Activated CD8-positive, alpha-beta memory T cell treated with anti-CD3 and anti-CD28 coated beads, Interleukin-2, amount 50 U/mL, for 4 hours (primary cell): ENCODE measurements around the gene PRKCZ.

Source experiments
- DNase-seq: peaks from one replicate; pipeline ENCODE4 v3.0.0-alpha.2; 2020

The PRKCZ gene

GRCh38 chr1:2049718-2050431 is at the start of gene PRKCZ:
Gene PRKCZ, plus strand, starts transcription at chr1:2050411. Its CDS starts 220 bp downstream, at chr1:2050631.
- peak; percentile 97 for DNase-seq

GRCh38 chr1:2000432-2000831 is 49.8 kb upstream of the PRKCZ start:
- DNase-seq, result no peak

DNA sequence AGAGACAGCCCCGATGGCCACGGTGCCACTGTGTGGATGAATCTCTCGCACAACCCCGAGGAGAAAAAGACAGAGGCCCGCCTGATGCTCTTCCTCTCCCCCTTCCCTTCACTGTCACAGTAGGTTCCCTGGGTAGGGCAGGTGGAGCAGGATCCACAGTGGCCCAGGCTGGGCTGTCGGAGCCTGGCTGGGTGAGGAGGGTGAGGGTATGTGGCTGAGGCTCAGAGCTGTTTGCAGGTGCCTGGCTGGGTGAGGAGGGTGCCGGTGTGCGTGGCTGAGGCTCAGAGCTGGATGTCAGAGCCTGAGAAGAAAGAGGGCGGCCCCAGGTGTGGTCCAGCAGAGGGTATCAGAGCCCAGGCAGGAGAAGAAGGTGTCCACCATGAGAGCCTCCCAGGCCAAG is 49.4 kb upstream of the PRKCZ start:
- no peak for DNase-seq

DNA sequence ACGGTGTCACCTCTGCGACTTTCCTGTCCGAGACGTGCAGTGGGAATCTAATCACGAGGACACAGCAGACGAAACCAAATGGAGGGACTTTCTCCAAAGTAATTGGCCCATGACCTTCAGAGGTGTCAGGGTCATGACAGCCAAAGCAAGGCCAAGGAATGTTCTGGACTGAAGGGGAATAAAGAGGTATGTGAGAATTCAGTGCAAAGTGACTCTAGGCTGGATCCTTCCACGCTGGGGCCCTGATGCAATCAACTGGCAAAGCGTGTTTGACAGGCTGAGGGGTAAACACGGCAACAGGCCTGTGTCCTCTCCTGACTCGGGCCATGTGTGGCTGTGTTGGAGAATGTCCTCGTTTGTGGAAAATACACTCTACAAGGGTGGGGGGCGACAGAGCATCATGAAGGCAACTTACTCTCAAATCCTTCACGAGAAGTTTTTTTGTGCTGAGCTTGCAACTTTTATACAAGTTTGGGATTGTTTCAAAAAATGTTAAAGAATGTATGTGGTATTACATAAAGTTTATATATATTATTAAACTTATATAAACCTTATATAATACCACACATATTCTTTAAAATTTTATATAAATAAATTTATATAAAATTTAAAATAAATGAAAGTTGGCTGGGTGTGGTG is 48.3 kb upstream of the PRKCZ start:
- no peak for DNase-seq

GRCh38 chr1:2003541-2004131 is 46.6 kb upstream of the PRKCZ start, which contains the start of gene CFAP74:
Gene CFAP74, minus strand, starts transcription at chr1:2003786. Its CDS starts 12,830 bp downstream, at chr1:1990956.
- DNase-seq, result no peak

DNA sequence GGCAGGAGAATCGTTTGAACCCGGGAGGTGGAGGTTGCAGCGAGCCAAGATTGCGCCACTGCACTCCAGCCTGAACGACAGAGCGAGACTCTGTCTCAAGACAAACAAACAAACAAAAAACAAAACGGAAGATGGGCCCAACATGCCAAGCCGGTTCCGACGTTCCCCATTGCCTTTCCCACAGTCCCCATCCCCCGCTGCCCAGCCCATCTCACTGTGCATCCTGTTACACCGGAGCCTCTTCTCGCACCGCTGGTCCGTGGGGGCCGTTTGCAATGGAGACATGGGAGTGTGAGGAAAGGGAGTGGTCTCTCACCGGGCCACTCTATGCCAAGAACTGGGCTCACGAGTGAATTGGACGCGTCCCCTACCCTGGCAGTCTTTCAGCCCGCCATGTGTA is 45.4 kb upstream of the PRKCZ start:
- DNase-seq, result no peak

- DNase-seq, result no peak
These were observed 40.8 kb upstream of the PRKCZ start for GRCh38 chr1:2009101-2010053.

DNA sequence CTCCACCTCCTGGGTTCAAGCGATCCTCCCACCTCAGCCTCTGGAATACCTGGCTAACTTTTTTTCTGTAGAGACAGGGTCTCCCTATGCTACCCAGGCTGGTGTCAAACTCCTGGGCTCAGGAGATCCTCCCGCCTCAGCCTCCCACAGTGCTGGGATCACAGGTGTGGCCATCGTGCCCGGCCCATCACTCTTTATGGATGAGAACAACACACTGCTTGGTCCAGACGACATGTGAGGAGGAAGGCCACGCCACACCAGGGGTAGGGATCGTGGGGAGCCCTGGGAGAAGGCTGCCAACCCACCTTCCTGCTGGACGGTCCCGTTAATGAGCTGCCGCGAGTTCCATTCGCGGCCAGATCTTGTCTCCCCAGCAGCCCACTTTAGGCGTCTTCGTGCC is 36.0 kb upstream of the PRKCZ start:
- no peak for DNase-seq

- DNase-seq, result no peak
These were observed 35.2 kb upstream of the PRKCZ start for GRCh38 chr1:2014741-2015735.

DNA sequence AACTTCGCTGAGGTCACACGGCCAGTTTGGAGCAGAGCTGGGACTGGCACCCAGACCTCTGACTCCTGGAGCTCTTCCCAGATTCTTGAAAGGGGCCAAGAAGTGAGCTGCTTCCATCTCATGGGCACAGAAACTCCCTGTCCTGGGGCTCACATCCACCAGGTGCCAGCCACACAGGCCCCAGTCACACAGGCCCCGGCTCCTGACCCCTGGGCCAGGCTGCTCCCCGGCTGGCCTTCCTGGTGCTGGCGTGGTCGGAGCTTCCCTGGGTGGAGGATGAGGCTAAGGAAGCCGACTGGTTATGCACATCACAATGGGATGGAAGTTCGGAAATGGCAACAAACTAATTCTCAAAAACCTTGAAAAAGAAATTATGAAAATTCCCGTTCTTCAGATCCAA is 34.1 kb upstream of the PRKCZ start:
- DNase-seq, result no peak

DNA sequence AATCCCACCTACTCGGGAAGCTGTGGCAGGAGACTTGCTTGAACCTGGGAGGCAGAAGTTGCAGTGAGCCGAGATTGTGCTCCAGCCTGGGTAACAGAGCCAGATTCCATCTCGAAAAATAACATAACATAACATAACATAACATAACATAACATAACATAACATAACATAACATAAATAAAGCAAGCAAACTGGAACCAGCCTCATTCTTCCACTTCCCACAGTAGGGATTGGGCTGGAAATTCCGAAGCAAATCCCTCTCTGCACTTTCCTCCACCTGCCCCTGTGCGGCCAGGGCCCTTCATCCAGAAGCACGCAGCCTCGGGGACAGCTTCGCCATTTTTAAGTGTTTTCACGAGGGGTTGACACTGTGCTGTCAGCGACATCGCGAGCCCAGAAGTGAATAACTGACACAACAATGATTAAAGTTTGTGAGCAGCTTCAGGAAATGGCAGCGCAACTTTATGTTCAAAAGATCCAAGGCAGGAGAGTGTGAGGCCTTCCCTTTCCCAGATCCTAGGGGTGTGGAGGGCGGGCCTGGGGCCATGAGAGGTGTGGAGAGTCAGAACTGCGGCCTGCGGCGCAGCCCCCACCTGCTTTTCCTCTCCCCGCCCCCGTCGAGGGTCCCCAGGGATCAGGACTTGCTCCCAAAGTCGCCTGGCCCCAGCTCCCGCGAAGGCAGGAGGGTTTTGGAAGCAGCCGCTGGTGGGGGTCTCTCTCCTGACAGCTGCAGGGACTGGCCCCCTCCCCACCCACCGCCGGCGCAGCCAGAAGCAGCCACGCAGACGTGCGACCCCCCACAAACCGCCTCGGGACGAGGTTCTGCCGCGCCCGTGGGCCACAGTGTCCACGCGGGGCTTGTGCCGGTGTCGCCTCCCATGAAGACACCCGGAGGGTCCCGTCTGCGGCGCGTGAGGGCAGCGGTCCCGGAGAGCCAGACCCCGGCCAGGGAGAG is 31.7 kb upstream of the PRKCZ start:
- no peak for DNase-seq

DNA sequence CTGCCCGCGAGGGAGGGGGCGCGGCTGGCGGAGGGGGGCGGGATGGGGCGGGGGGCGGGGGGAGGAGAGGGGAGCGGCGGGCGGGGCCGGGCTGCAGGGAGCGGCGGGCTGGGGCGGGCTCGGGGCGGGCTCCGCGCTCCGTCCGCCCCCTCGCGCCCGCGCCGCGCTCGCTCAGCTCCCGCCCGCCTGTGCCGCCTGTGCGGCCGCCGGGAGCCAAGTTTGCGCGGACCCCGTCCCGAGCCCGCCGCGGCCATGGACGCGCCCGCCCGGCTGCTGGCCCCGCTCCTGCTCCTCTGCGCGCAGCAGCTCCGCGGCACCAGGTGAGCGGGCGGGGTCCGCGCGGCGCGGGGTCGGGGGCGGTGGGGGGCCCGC is 31.1 kb upstream of the PRKCZ start, which contains the start of gene GABRD:
GABRD (plus strand) TSS at position 174 of the 372 bp plus-strand sequence; CDS start at position 253, 79 bp downstream.
- DNase-seq, result no peak

DNA sequence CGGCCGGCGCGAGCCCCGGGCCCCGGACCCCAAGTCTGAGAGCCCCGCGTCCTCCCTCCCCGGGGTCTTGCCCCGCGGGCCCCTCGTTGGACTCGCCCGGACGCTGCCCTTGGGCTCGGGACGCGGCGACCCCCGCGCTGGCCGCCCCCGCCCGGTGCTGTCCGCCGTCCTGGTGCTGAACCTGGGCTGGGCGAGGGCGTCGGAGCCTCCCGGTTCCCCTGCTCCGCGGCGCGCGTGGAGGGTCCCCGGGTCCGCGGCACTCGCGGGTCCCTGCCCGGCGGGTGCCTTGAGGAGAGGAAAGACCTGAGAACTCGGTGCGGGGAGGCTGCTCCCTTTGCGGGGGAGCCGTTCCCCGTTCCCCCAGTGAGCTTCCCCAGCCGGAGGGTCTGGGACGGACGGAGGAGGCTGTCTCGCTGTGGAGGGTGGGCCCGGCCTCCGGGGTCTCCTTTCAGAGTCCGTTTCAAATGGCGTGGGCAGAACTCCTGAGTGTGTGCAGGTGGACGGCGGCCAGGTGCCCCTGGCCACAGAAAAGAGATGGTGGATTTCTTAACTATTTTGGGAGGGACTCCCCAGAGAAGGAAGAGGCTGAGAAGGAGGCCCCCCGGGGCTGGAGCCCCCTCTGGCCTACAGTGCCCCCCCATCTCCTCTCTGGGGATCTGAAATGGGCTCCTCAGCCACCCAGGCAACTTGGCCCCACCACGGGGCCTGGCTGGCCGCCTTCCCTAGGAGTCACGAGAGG is 30.5 kb upstream of the PRKCZ start:
- DNase-seq, result no peak

- DNase-seq, result no peak
These were observed 29.9 kb upstream of the PRKCZ start for GRCh38 chr1:2020310-2020655.

DNA sequence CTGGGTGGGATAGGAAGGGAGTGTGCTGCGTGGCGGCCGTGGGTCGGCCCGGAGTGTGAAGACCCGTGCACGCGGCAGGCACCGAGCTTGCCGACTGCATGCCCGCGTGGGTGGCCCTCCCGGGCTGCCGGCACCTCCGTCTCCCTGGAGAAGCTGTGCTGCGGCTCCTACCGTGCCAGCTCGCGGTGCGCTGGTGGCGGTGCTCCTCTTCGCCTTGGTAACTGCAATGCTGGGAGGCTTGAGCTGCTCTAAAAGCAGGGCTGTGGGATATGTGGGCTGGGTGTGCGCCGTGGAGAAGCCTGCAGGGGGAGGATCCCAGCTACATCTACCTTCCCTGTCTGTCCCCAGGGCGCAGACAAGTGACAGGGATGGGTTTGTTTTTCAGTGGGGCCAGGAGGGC is 28.7 kb upstream of the PRKCZ start:
- DNase-seq, result no peak

DNA sequence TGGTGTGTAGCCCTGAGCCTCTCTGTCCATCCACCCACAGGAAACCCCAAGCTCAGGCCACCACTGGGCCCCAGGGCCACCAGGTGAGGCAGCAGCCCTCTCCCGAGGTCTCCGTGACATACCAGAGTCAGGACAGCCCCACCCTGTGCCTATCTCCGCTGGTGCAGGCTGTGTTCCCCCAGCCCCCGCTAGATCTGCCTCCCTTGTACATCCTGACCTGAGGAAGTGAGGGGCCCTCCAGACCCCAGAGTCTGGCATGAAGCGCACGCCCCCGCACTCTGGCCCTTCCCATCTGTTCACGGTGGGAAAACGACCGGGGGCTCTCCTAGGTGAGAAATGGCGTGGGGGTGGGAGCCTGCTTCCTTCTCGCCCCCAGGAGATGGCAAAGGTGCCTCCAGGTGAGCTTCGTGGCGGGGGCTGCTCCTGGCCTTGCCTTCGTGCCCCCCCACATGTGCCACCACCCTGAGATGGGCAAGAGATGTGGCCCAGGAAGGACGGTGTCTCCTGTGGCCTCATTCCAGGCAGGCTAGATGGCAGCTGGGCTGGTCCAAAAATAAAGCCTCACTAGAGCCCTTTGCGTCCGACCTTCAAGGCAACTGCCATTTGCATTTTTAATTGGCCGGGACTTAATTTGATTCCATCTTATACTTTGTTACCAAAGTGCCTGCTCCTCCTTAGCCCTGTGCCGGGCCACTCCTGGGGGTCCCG is 28.0 kb upstream of the PRKCZ start:
- DNase-seq, result no peak

GRCh38 chr1:2023187-2023586 is 27.0 kb upstream of the PRKCZ start:
- DNase-seq, result no peak

DNA sequence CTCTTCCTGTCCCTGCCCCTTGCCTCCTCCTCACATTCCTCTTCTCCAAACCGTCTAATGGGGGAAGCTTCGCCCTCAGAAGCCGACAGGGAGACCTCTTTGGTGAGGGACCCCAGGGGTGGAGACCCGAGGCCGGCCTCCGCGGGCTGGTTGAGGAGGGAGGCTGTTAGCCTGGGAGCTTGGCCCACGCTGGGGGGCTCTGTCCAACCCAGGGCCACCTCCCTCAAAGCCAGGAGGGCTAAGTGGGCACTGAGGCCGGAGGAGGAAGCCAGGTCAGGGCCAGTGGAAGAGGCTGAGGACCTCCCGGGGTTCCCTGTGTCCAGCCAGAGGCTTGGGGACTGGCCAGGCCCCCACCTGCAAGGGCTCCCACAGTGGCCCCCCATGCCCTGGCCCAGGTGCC is 25.8 kb upstream of the PRKCZ start:
- no peak for DNase-seq

DNA sequence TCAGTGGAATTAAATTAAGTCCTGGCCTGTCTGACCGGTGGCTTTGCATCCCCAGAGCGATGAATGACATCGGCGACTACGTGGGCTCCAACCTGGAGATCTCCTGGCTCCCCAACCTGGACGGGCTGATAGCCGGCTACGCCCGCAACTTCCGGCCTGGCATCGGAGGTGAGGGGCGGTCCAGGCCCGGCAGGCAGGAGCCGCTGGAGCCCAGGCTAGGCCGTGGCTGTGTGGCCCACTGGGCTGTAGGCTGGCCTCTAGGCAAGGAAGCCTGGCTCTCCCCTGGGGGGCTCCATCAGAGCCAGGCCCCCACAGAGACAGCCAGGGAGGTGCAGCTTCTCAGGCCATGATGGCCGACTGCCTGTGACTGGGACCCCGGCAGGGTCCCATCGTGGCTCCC is 25.3 kb upstream of the PRKCZ start:
- DNase-seq, result no peak
